Astrocyte of the spinal cord (primary cell): ENCODE measurements around the gene FGFR1OP2.

Experiments used
- DNase-seq: peaks from one replicate; pipeline ENCODE4 v3.0.0; 2011; ENCODE audit warnings: low read depth, low spot score
- H3K4me3 ChIP-seq: 2 replicates; pipeline ENCODE4 v1.5.1; 2011; ENCODE audit warnings: low read depth, mild to moderate bottlenecking, low read length, moderate library complexity
- CTCF ChIP-seq: IDR thresholded peaks from 2 replicates; pipeline ENCODE4 v1.5.1; 2012; ENCODE audit warnings: low read depth, mild to moderate bottlenecking, low read length, inconsistent platforms
- in situ Hi-C: cut with HindIII; loops from 2 replicates; pipeline ENCODE4 v1.10.0; 2017; ENCODE audit warnings: low sequenced_read_pairs

The FGFR1OP2 gene

DNA sequence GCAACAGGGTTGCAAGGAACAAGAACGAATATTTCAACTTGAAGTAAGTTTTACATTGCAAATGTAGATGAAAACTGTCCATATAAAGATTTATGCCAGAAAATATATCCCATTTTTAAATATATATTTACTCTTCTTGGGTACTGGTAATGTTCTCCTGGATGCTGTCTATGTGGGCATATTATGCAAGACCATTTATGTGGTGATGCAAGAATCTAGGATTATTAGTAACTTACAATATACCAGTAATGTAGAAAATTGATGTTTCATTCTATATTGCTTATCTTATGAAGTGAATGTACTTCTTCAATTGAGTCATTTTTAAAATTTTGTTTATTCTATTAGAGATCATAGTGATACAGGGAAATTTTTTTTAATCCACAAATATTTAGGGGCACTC, 25.1 kb downstream of the FGFR1OP2 start:
- in situ Hi-C loops = no loop called here
- no peak for DNase-seq
- H3K4me3 ChIP-seq = no peak overlapping the region
- TF ChIP-seq CTCF = no peak

GRCh38 chr12:26966842-26967241, 28.6 kb downstream of the FGFR1OP2 start:
- DNase-seq = no peak
- in situ Hi-C loops = no loop called here
- no peak for TF ChIP-seq CTCF

DNA sequence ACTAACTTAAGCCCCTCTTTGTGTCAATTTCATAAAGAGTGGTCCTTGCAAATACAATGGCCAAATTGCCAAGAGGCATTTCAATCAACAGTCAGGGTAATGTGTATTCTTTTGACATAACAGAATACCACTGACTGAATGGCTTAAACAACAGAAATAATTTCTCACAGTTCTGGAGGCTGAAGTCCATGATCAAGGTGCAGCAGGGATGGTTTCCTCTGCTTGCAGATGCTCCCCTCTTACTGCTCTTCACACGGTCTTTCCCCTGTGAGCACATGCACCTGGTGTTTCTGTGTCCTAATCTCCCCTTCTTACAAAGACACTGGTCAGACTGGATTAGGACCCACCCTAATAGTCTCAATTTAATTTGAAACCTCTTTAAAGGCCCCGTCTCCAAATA, 31.9 kb downstream of the FGFR1OP2 start:
- in situ Hi-C loops = no loop called here
- no peak overlapping the region for H3K4me3 ChIP-seq
- no peak for TF ChIP-seq CTCF
- no peak for DNase-seq

More at GRCh38 chr12:26966842-26967241, 28.6 kb downstream of the FGFR1OP2 start:
- no peak overlapping the region for H3K4me3 ChIP-seq

DNA sequence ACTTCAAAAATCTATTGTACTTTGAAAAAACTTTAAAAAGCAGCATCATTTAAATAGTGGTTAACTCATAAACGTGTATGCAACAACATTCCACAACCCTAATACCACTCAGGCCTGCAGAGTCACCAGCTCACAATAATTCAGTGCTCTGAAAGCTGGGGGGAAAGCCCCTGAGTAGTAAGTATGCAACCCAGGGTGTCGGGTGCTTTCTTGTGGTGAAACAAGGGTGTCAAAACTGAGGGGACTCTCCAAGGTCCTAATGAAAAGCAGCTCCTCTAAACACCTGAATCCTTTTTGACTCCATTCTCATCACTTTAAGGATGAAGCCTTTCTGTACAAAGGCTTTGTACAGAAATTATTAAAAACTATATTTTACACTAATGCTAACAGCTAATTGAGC, 33.7 kb downstream of the FGFR1OP2 start:
- in situ Hi-C loops = no loop called here
- DNase-seq = no peak
- no peak for TF ChIP-seq CTCF
- H3K4me3 ChIP-seq = no peak overlapping the region

GRCh38 chr12:26976687-26977086, 38.4 kb downstream of the FGFR1OP2 start:
- DNase-seq = no peak
- TF ChIP-seq CTCF = no peak
- H3K4me3 ChIP-seq = no peak overlapping the region
- in situ Hi-C loops = no loop called here

DNA sequence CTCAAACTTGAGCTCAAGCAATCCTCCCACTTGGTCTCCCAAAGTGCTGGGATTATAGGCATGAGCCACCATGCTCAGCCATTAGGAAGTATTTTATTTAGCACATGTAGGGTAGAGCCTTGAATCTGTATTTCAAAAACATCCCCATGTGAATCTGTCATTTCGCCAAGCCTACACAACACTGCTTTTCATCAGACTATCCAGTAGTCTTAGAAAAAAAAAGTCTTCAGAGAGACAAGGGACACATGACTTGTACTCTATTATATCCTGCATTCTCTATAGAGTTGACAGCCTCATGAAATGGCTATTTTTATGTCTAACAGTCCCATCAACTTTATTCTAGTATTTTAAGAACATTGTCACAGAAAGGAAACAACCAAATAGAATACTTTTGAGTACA, 40.5 kb downstream of the FGFR1OP2 start:
- in situ Hi-C loops = no loop called here
- no peak for TF ChIP-seq CTCF
- DNase-seq = no peak
- H3K4me3 ChIP-seq = no peak overlapping the region

DNA sequence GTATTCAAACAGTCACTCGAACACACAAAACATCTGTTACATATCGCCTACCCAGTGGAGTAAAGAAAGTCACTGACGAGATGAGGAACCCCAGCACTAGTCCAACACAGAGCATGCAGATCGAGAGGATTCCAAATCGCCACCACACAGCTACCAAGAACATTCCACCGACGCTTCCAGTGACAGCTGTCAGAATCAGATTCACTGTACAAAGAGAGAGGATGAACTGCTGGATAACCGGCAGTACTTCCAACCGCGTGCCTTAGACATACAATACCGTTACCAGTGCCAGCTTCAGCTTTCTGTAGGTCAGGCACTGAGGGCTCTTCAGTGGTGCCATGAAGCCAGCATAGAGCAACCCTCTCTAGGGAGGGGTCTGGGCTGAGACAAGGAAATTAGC, 41.5 kb downstream of the FGFR1OP2 start:
- in situ Hi-C loops = no loop called here
- DNase-seq = no peak
- TF ChIP-seq CTCF = no peak
- H3K4me3 ChIP-seq = no peak overlapping the region
